Measurements from ENCODE around the gene N4BP3. TPM values are rescaled to one million over a fixed set of nuclear protein-coding genes. Genes with fewer than 3 reads are reported as not detected.

N4BP3 gene
- total and polyA plus RNA-seq, 2 of the 13 experiments (the other 11 are each of a cell fraction or from before 2014, with no cell fraction given), result 0.13 TPM; not detected in 1

GRCh38 chr5:178130576-178131445 is 17.5 kb downstream of the N4BP3 start, which contains the start of gene RMND5B (continued):
- 0 out of 2 replicates have a peak, but pooled peaks have one; percentile 38 for TF ChIP-seq ZFP36L1 (CRISPR knock-in tag; IDR thresholded peaks at IDR 0.05)
- TF ChIP-seq, protein P1, sequence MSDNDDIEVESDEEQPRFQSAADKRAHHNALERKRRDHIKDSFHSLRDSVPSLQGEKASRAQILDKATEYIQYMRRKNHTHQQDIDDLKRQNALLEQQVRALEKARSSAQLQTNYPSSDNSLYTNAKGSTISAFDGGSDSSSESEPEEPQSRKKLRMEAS (IDR thresholded peaks at IDR 0.05), result peak; percentile 89
- no peak for TF ChIP-seq WIZ (CRISPR knock-in tag; IDR thresholded peaks at IDR 0.05)
- TF ChIP-seq ZHX2 (IDR thresholded peaks at IDR 0.05; ENCODE audit: low read depth), result no peak
- no peak for TF ChIP-seq ZHX2 (CRISPR knock-in tag; IDR thresholded peaks at IDR 0.05; ENCODE audit: borderline replicate concordance)
- no peak for TF ChIP-seq IRX3 (CRISPR knock-in tag; IDR thresholded peaks at IDR 0.05; ENCODE audit: borderline replicate concordance, low read depth)
- no peak for TF ChIP-seq SOX13 (IDR thresholded peaks at IDR 0.05)
- no peak; a peak in 1 of 4 replicates for TF ChIP-seq SOX13 (CRISPR knock-in tag; conservative IDR thresholded peaks at IDR 0.05 in 1 of 2, IDR thresholded peaks at IDR 0.05 in 1 of 2)
- TF ChIP-seq, protein P2, sequence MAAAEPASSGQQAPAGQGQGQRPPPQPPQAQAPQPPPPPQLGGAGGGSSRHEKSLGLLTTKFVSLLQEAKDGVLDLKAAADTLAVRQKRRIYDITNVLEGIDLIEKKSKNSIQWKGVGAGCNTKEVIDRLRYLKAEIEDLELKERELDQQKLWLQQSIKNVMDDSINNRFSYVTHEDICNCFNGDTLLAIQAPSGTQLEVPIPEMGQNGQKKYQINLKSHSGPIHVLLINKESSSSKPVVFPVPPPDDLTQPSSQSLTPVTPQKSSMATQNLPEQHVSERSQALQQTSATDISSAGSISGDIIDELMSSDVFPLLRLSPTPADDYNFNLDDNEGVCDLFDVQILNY (CRISPR knock-in tag; conservative IDR thresholded peaks at IDR 0.05), result 0 out of 2 replicates have a peak, but pooled peaks have one; percentile 57
- peak; percentile 55 to 72 for TF ChIP-seq POLR2A (IDR thresholded peaks at IDR 0.05; ENCODE audit: insufficient read depth in 1 of 2, low read depth in 2 of 2, low read length in 2 of 2)
- TF ChIP-seq ZNF263 (CRISPR knock-in tag; IDR thresholded peaks at IDR 0.05), result no peak; the same call in 1 of the 2 replicates
- no peak for TF ChIP-seq ZNF724P (CRISPR knock-in tag; IDR thresholded peaks at IDR 0.05; ENCODE audit: borderline replicate concordance)
- TF ChIP-seq PAWR (CRISPR knock-in tag; IDR thresholded peaks at IDR 0.05; ENCODE audit: borderline replicate concordance), result no peak
- TF ChIP-seq, protein P3, sequence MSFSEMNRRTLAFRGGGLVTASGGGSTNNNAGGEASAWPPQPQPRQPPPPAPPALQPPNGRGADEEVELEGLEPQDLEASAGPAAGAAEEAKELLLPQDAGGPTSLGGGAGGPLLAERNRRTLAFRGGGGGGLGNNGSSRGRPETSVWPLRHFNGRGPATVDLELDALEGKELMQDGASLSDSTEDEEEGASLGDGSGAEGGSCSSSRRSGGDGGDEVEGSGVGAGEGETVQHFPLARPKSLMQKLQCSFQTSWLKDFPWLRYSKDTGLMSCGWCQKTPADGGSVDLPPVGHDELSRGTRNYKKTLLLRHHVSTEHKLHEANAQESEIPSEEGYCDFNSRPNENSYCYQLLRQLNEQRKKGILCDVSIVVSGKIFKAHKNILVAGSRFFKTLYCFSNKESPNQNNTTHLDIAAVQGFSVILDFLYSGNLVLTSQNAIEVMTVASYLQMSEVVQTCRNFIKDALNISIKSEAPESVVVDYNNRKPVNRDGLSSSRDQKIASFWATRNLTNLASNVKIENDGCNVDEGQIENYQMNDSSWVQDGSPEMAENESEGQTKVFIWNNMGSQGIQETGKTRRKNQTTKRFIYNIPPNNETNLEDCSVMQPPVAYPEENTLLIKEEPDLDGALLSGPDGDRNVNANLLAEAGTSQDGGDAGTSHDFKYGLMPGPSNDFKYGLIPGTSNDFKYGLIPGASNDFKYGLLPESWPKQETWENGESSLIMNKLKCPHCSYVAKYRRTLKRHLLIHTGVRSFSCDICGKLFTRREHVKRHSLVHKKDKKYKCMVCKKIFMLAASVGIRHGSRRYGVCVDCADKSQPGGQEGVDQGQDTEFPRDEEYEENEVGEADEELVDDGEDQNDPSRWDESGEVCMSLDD (CRISPR knock-in tag; IDR thresholded peaks at IDR 0.05; ENCODE audit: borderline replicate concordance), result peak; percentile 68; the same call in 1 of the 2 replicates
- TF ChIP-seq ZNF577 (CRISPR knock-in tag; IDR thresholded peaks at IDR 0.05; ENCODE audit: borderline replicate concordance, low read depth), result no peak
- no peak; the same call in 1 of the 2 replicates for TF ChIP-seq HCFC1 (IDR thresholded peaks at IDR 0.05; ENCODE audit: low read depth, low read length)
- TF ChIP-seq ZNF143 (CRISPR knock-in tag; IDR thresholded peaks at IDR 0.05), result no peak
- TF ChIP-seq GATAD1 (CRISPR knock-in tag; IDR thresholded peaks at IDR 0.05), result peak; percentile 65
- TF ChIP-seq ZFAT (CRISPR knock-in tag; conservative IDR thresholded peaks at IDR 0.05), result peak; percentile 78; the same call in 1 of the 2 replicates
